Activated T-helper 9 cell treated with anti-CD3 and anti-CD28 coated beads, Interleukin-2, amount 50 U/mL, for 16 hours (primary cell): ENCODE data around the gene BDKRB1.

ENCODE experiments used
- DNase-seq: peaks from one replicate; pipeline ENCODE4 v3.0.0-alpha.2; 2020; ENCODE audit warnings: low read depth

Gene BDKRB1

DNA sequence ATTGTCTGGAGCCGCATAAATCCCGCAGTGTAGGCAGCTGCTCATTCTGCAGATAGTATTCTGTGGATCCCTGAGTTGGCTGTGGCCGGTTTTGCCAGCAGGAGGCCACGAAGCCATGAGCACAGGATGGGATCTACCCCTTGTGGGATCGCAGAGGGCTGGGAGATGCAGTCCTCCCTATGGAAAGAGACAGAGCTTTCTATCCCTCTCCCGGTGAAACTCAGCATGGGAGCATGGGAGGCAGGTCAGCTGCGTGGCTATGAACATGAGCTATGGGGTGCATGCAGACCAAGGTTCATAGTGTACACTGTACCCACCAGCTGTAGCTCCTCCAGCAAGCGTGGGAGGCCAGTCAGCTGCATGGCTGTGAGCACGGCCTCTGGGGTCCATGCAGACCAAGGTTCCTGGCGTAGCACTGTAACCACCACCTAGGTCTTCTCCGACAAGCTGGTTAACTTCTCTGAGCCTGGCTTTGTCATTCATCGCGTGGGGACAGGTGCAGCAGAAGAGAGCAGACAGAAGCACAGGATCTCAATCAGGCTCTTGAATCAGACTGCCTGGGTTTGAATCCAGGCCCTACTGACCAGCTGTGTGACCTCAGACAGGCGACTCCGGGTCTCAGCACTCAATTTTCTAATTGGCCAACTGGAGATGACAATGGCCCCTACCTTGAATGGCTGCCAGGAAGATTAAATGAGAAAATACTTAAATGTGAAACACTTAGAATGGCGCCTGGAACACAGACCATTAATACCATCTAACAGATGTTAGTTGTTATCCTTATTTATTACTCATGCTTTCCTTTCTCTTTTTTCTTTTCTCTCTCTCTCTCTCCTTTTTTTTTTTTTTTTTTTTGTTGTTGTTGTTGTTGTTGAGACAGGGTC lies 6.0 kb downstream of the BDKRB1 start:
- DNase-seq = no peak

DNA sequence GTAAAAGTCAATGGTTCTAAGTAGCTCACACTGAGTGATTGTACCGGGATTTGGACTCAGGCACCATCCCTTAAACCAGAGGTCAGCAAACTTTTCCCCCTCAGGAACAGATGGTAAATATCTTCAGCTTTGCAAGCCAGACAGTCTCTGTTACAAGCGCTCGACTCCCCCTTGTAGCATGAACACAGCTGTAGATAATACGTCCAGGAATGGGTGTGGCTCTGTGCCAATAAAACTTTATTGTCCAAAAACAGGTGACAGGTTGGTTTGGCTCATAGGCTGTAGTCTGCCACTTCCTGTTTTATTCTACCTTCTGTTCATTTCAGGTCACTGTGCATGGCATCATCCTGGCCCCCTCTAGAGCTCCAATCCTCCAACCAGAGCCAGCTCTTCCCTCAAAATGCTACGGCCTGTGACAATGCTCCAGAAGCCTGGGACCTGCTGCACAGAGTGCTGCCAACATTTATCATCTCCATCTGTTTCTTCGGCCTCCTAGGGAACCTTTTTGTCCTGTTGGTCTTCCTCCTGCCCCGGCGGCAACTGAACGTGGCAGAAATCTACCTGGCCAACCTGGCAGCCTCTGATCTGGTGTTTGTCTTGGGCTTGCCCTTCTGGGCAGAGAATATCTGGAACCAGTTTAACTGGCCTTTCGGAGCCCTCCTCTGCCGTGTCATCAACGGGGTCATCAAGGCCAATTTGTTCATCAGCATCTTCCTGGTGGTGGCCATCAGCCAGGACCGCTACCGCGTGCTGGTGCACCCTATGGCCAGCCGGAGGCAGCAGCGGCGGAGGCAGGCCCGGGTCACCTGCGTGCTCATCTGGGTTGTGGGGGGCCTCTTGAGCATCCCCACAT lies 7.6 kb downstream of the BDKRB1 start:
- DNase-seq = no peak

DNA sequence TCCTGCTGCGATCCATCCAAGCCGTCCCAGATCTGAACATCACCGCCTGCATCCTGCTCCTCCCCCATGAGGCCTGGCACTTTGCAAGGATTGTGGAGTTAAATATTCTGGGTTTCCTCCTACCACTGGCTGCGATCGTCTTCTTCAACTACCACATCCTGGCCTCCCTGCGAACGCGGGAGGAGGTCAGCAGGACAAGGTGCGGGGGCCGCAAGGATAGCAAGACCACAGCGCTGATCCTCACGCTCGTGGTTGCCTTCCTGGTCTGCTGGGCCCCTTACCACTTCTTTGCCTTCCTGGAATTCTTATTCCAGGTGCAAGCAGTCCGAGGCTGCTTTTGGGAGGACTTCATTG lies 8.2 kb downstream of the BDKRB1 start:
- DNase-seq = no peak

DNA sequence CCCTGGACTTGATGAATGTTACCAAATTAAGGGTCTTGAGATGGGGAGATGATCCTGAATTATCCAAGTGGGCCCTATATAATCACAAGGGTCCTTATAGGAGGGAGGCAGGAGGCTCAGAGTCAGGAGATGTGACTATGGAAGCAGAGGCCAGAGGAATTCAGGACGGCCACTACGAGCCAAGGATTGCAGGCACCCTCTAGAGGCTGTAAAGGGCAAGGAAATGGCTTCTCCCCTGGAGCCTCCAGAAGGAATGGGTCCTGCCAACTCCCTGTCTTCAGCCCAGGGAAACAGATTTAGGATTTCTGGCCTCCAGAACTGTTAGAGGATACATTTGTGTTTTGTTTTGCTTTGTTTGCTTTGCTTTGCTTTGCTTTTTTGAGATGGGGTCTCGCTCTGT lies 8.8 kb downstream of the BDKRB1 start:
- DNase-seq = no peak

DNA sequence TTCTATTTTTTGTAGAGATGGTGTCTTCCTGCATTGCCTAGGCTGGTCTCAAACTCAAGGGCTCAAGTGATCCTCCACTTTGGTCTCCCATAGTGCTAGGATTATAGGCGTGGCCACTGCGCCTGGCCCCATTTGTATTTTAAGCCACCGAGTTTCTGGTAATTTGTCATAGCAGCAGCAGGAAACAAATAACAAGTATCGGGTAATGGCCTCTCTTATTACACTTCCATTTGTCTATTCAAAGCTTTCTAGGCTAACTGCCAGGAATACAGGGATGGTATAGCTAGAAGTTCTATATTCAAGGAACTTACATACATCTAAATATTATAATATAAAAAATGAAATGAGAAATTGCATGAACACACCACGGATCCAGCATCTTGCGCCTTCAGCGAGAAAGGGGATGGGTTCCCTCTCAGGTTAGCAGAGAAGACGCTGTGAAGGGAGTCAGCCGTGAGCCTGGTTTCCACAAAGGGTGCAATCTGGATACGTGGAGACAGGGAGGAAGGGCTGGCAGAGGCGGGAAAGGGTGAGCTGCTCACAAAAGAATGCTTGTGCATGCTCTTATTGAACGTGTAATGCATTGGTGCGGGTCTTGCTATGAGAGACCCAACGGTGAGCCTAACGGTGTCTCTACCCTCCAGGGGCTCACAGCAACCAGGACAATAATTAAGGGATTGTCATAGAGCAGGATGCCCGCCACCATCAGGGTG lies 9.5 kb downstream of the BDKRB1 start:
- no peak for DNase-seq

DNA sequence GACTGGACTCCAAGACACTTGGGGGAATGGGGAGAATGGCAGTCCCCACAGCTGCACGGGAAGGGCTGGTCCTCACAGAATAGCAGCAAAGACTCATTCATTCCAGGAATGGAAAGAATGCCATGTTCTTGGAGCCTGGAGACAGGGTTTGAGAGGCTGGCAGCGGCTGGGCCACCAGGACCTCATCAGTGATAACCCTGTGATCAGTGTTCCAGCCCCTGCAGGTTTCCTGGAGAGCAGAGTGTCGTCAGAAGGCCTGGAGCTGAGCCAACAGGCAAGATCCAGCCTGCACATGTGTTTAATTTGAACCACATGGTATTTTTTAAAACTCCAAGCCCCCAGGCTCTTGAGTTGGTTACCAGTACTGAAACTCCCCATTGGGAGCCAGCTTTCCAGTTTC lies 11.3 kb downstream of the BDKRB1 start:
- DNase-seq = no peak

DNA sequence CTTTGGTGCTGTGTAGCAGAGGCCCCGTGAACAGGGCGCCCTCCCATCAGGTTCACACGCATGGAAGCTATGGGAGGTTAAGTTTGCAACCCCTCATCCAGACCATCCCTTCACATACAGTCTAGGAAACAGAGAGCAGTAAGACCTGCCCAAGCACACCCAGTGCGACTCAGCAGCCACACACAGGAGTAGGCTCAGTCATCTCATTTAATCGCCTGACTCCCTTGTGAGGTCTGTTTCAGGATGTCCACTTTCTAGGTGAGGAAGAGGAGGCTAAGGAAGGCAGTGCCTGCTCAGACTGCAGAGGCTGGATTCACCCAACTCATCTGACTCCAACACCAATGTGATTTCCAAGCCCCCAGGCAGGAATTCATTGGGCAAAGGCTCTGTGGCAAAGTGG lies 11.9 kb downstream of the BDKRB1 start:
- DNase-seq = no peak

DNA sequence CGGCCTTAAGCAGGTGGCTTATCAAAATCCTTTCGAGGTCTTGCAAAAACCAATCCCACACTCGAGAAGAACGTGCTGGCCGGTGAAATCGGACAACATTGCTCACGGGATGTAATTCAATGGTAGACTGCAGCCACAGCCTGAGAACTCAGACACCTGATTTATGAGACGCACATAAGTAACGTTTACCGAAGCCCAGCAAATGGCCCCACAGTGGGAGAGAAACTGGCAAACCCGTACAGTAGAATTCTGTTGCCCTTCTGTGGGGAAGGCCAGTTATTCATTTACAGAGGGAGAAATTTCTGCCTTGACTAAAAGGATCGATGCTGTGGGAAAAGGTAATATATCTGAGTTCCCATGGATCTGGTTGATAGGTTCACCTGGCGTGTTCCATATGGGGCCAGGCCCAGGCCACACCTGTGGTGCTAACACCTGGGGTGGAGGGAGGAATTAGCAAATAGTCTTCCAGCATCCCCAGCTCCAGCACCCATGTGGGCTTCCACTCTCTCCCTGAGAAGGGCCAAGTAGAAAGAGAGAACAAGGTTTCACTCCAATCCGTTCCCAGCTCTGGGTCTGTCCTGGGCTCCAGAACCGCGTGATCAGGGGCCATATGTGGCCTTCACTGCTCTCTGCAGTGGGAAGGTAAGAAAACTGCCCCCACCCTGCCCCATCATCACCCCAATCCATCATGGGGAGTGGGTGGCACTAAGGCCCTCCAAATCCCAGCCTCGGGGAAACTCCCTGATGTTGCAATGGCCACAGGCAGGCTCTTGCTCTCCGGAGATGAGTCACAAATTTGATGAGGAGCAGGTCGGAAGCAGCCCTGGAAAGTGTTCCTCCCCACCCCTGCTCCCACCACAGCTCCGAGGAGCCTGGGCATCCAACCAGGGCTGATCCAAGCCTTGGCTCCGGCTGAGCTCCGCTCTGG lies 12.7 kb downstream of the BDKRB1 start:
- no peak for DNase-seq

DNA sequence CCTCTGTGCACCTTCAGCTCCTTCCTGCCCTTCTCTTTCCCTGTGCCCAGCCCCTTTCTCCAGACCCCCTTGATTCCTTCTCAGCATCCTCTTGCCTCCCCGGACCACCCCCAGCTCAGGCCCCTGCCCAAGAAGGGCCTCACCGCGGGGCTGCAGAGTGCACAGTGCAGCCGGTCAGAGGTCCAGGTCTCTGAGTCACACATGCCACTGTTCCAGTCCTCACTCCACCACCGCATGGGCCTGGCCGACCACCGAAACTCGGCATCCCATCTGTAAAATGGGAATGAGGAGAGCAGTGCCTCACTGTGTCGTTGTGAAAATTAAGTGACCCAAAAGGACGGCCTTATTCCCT lies 13.3 kb downstream of the BDKRB1 start:
- no peak for DNase-seq

DNA sequence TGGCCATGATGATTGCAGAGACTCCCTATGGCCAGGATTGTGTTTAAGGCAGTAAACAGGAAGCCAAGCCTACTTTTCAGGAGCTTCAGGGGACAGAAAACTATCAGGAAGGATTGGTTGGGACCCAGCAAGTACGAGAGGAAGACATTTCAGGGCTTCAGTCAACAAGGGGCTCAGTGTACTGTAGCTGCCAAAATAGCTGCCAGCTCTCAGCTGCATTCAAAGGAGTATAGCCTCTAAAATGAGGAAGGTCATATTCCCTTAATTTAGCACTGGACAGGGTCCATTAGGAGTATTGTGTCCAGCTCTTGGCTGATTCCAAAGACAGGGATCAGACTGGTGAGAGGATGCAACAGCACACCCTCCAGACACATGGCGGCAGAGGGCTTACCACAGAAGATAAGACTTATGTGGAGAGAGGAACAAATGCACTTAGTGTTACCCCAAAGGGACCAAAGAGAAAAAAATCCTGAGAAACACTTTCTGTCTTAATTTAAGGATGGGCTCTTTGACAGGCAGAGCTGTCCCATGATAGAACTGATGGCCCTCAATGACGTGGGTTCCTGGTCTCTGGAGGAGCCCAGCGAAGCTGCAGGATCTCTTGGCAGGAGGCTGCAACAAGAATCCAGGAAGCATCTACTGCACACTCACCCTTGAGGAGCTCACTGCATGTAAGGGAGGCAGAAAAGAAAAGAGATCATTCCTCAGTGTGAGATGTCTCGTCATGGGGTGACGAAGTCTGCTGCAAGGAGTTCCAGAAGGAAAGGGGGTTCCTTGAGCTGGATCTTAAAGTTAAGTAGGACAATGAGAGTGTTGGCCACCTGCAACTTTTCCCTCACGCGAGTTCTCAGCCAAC lies 14.8 kb downstream of the BDKRB1 start:
- DNase-seq = no peak

DNA sequence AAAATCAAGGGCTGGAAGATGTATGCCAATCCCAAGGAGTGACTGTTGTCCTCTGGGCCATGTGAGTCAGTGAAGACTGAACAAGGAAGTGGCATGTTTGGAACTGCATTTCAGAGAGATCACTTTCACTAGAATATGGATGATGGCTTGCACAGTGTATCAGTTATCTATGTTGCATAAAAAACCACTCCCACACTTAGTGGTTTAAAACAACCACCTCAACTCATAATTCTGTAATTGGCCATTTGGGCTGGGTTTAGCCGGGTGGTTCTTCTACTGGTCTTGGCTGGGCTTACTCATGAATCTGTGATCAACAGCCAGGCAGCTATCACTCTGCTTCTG lies 15.4 kb downstream of the BDKRB1 start:
- DNase-seq = no peak

DNA sequence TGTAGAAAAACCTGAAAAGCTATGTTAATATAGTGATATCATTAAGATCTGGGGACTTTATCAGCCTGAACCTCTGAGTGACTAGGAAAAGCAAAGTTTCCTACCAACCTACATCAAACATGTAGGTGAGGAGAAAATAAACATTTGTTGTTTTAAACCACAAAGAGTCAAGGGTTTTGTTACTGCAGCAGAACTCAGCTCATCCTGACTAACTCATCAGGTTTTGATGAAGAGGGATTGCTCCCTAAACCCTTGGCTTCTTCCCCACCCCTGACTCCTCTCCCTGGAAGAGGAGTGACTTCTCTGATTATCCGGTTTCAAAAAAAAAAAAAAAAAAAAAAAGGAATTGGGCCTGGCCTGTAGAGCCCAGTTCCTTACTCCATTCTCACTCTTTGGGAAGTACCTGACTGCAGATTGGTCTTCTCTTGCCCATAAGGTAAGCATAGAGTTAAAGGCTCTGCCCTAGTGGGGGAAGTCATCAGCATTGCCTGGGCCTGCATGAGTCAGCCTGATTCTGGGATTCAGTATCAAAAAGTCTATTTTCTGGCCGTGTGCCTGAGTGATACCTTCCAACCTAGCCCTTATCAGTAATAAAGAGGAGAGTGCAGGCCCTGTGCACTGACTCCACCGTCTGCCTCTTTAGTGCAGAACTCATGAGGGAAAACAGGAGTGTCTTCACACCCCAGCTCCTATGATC lies 16.9 kb downstream of the BDKRB1 start:
- DNase-seq = no peak

DNA sequence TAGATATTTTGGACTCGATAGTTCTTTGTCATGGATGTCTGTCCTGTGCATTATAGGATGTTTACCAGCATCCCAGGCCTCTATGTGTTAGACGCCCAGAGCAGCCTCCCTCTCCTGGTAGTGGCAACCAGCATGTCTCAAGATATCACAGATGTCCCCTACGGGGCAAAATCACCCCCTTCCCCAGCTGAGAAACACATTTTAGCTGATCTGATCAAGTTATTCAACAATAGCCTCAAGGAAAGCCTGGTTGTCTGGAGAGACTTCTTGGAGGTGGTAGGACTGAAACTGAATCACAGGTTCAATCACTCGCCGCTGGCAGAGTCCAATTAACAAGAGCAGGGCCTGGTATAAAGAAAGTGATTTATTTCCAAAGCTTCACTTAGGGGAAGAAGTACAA lies 17.6 kb downstream of the BDKRB1 start:
- DNase-seq = no peak

DNA sequence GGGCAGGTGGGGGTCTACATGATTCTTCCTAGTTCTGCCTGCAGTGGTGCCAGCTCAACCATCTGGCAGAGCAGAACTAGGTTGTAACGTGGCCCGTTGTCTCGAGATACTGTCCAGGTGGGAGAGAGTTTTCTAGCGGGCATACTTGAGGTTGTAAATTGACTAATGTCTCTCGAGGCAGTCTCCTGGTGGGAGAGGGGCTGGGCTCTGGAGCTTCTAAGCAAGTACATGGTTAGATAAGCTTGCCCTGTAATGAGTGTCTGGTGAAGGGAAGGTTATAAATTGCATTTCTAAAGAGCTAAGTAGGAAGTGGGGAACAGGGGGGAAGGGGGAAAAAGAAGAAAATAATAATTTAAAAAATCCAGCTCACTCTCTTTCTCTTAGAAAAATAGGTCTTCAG lies 18.1 kb downstream of the BDKRB1 start:
- DNase-seq = no peak

DNA sequence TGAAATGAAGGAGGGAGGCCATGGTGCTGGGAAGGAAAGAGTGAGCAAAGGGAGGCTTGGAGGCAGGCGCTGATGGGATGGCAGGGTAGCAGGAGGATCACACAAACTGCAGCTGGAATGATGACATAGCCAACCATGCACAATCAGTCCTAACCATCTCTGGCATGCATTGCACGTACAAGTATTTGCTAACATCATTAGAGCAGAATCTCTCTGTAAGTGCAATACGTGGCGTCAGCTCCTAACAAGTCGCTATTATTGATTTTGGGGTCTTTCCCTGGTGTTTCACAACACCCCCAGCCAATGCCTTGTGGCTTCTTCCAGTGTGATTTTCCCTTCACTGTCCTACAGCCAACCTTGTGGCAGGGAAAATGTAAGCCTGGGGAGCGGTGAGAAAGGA lies 18.5 kb downstream of the BDKRB1 start:
- no peak for DNase-seq

DNA sequence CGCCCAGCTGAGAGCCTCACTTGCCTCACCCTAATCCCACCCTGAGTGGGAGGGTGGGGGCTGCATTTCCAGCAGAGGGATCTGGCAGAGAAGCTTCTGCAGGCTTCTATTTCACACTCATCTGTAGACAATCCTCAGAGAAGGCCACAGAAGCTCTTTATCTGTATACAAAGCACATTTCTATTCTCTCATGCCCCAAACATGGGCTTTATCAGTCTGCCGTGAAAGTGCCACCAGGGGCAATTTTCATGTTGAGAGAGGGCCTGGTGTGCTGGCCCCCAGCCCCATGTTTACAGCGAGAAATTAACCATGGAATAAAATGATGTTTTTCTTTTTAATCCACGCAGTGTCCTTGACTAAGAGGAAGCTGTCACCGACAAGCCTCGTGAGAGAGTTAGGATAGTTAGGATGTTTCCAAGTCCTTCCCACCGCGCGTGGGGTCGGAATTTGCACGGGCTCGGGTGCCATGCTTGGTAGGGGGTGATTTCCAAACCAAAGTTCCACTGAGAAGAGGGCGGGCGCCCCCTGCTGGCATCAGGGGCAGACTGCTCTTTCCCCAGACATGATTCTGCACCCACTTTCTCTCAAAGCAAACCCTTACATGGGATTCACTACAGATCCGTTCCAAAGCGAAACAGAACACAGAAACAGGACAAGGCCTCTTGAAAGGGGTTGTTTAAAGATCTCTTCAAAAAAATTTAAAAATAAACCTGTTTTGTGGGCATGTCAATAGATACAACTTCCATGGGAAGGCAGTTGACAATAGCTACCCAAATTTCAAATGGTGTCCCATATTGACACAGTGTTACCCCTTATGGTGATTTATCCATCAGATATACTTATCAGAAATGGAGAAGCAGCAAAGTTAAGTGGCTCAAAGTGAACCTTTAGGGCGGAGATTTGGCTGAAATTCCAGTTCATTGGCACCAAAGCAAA lies 19.4 kb downstream of the BDKRB1 start:
- peak; percentile 54 for DNase-seq

DNA sequence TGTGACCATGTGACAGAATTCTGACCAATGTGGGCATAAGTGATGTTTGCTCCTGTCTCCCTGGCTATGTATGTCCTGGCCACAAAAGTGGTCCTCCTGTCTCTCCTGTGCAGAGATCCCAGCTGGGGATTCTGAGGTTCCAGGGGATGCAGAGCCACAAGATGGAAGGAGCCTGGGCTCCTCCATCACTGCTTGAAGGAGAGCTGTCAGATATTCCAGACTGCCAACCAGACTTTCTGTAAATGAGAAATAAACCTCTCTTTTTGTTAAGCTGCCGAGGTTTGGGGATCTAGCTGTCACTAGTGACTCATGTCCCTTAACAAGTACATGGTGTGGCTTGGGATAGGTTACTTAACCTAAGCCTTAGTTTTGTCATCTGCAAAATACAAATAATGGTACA lies 21.9 kb downstream of the BDKRB1 start:
- no peak for DNase-seq

DNA sequence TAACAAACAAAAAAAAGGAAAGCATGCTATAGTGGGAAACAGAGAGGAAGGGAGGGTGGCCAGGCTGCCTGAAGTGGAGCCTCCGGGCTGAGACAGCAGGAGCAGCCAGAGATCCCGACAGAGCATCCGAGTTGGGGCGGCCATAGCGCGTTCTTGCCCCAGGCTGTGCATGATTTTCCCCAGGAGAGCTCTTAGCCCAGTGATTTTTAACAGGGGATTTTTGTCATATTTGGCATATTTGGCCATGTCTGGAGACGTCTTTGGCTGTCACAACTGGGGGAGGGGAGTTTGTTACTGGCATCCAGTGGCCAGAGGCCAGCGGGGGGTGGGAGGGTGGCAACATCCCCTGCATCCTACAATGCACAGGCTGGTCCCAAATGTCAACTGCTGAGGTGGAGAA lies 23.6 kb downstream of the BDKRB1 start:
- no peak for DNase-seq

DNA sequence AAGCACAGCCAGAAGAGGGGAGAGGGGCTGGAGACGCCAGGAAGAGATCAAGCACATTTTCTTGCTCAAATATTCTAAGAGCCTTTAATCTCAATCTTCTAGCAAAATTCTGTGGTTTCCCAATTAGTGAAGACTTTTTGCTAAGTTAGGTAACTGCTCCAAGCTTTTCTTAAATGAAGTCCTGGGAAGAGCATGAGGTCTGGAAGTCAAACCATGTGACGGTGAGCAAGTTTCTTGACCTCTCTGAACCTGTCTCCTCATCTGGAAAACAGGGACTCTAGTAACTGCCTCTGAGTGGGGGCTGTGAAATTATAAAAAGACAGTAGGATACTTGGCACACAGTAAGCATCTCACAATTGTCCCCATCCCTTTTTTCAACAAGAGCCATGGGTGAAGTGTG lies 24.1 kb downstream of the BDKRB1 start:
- DNase-seq = no peak
